Measurements from ENCODE around the gene MIER1. TPM values are rescaled to one million over a fixed set of nuclear protein-coding genes. Genes with fewer than 3 reads are reported as not detected.
"Not testable (repeated sequence)": the region's sequence is repeated elsewhere in the genome, so short reads cannot be mapped to it uniquely, and the experiment has no call there.

Gene MIER1
- total and polyA plus RNA-seq, 2 donors (not counting 1 experiment from before 2014, with no cell fraction given) = 7.7 to 55.0 TPM

GRCh38 chr1:66966188-66966873, 41.5 kb downstream of the MIER1 start:
- H3K4me3 Mint-ChIP-seq; H2AFZ ChIP-seq (ENCODE audit: insufficient read depth, low read depth, low read length, poor library complexity, severe bottlenecking); ATAC-seq (ENCODE audit: low read depth); H4K20me1 ChIP-seq (ENCODE audit: control insufficient read depth, insufficient read depth, low read length, poor library complexity, severe bottlenecking); intact Hi-C loops (cut with micrococcal nuclease); H3K27me3 ChIP-seq (replicated peaks in 1 of 4; ENCODE audit: control extremely low read depth in 1 of 4, control insufficient read depth in 3 of 4, insufficient read depth in 4 of 4, low read length in 3 of 4); H3K9me3 Mint-ChIP-seq (ENCODE audit: insufficient read depth); H3K27me3 Mint-ChIP-seq; H3K4me1 ChIP-seq (ENCODE audit: control insufficient read depth in 2 of 2, insufficient read depth in 2 of 2, low read length in 2 of 2); H3K4me2 ChIP-seq (replicated peaks; ENCODE audit: low read depth, low read length, poor library complexity, severe bottlenecking); H3K79me2 ChIP-seq (ENCODE audit: control insufficient read depth, insufficient read depth, low read length); H3K4me1 Mint-ChIP-seq; H3K9ac ChIP-seq (ENCODE audit: low read length); H3K27ac Mint-ChIP-seq; DNase-seq; POLR2A ChIA-PET; H3K9me3 ChIP-seq (ENCODE audit: control extremely low read depth in 1 of 3, control insufficient read depth in 2 of 3, insufficient read depth in 1 of 3, low read length in 2 of 3); H3K4me3 ChIP-seq (ENCODE audit: control extremely low read depth in 1 of 5, extremely low read depth in 1 of 5, insufficient read depth in 1 of 5, low read depth in 2 of 5, low read length in 4 of 5); H3K27ac ChIP-seq (ENCODE audit: low read length in 2 of 2): not testable (repeated sequence)
- CTCF ChIA-PET = interaction anchor here (1.0 kb wide), 1 partner anchor 10 kb away, joined by 5 read pairs; no protein-coding TSS in a partner anchor
- H3K36me3 ChIP-seq (replicated peaks in 1 of 2; ENCODE audit: control extremely low read depth in 1 of 2, control insufficient read depth in 1 of 2, extremely low read depth in 1 of 2, insufficient read depth in 2 of 2, low read length in 1 of 2) = peaks cover 17 to 40% of the 10 kb centered on the region in 2 experiments
- WGBS (ENCODE audit: insufficient coverage) = no CpG with 5 or more reads among the region's 7 CpGs

GRCh38 chr1:66968574-66968973, 43.8 kb downstream of the MIER1 start:
- peaks cover 12 to 37% of the 10 kb centered on the region in 2 experiments for H3K36me3 ChIP-seq (replicated peaks in 1 of 2; ENCODE audit: control extremely low read depth in 1 of 2, control insufficient read depth in 1 of 2, extremely low read depth in 1 of 2, insufficient read depth in 2 of 2, low read length in 1 of 2)
- no peaks in the 10 kb centered on the region for H3K79me2 ChIP-seq (ENCODE audit: control insufficient read depth, insufficient read depth, low read length)

More at GRCh38 chr1:66968574-66968973, 43.8 kb downstream of the MIER1 start:
- Histone ChIP-seq H3K27ac (ENCODE audit: low read length in 2 of 2) (no peak overlapping the region), H3K9ac (ENCODE audit: low read length) (no peak overlapping the region), H4K20me1 (ENCODE audit: control insufficient read depth, insufficient read depth, low read length, poor library complexity, severe bottlenecking) (no peaks in the 10 kb centered on the region), H3K9me3 (ENCODE audit: control extremely low read depth in 1 of 3, control insufficient read depth in 2 of 3, insufficient read depth in 1 of 3, low read length in 2 of 3) (no peaks in the 10 kb centered on the region), H3K4me3 (ENCODE audit: control extremely low read depth in 1 of 5, extremely low read depth in 1 of 5, insufficient read depth in 1 of 5, low read depth in 2 of 5, low read length in 4 of 5) (no peak overlapping the region), H3K4me1 (ENCODE audit: control insufficient read depth in 2 of 2, insufficient read depth in 2 of 2, low read length in 2 of 2) (no peaks in the 10 kb centered on the region), H3K4me2 (replicated peaks; ENCODE audit: low read depth, low read length, poor library complexity, severe bottlenecking) (no peak overlapping the region), H2AFZ (ENCODE audit: insufficient read depth, low read depth, low read length, poor library complexity, severe bottlenecking) (no peak overlapping the region), H3K27me3 (replicated peaks in 1 of 4; ENCODE audit: control extremely low read depth in 1 of 4, control insufficient read depth in 3 of 4, insufficient read depth in 4 of 4, low read length in 3 of 4) (no peaks in the 10 kb centered on the region)
- Mint-ChIP-seq H3K9me3 (ENCODE audit: insufficient read depth) (peaks cover 6% of the 10 kb centered on the region), H3K4me1 (no peaks in the 10 kb centered on the region), H3K4me3 (no peak overlapping the region), H3K27me3 (no peaks in the 10 kb centered on the region), H3K27ac (no peak overlapping the region)
- ChIA-PET POLR2A (no interaction called here), CTCF (interaction anchor here (1.1 kb wide), 1 partner anchor 28 kb away, joined by 3 read pairs; no protein-coding TSS in a partner anchor)
- DNase-seq = no peak
- intact Hi-C loops (cut with micrococcal nuclease) = no loop called here
- no CpG with 5 or more reads among the region's 3 CpGs for WGBS (ENCODE audit: insufficient coverage)
- TF ChIP-seq CTCF (IDR thresholded peaks at IDR 0.05) = no peak
- no peak for TF ChIP-seq EZH2 (IDR thresholded peaks at IDR 0.05; ENCODE audit: borderline replicate concordance, insufficient read depth, low read depth, low read length, poor library complexity, severe bottlenecking)
- ATAC-seq (ENCODE audit: low read depth) = no peak

All from B cell (primary cell).